HCT116 (cell line): ENCODE data around the gene C1R. TPM values are rescaled to one million over a fixed set of nuclear protein-coding genes. Genes with fewer than 3 reads are reported as not detected.

Experiments
- ATAC-seq: fragments of 200-7000 bp; cut with Tn5 transposase; 2 replicates; pipeline ENCODE4 v1.9.1; 2020; ENCODE audit warnings: mild to moderate bottlenecking, moderate library complexity
- BruUV-seq: library from RNA; stranded (reverse); fragments of 400-500 nt; replicated peaks from 2 replicates; lab custom pipeline; 2021; lab: Mats Ljungman, UMichigan
- CTCF ChIA-PET: fragments of 300-600 bp; sonication (Branson Sonifier 250); formaldehyde crosslinking; loops from one replicate; lab custom pipeline; 2021; ENCODE audit warnings: antibody characterized with exemption; lab: Charles Lee
- POLR2A ChIA-PET: fragments of 300-600, 350-600 bp; sonication (Branson Sonifier 250); formaldehyde crosslinking; loops from one replicate; lab custom pipeline; 2021; ENCODE audit warnings: antibody characterized with exemption; lab: Charles Lee
- RAD21 ChIA-PET, 2 experiments: fragments of 300-600 bp; sonication (Branson Sonifier 250); formaldehyde crosslinking; loops; one replicate each; lab custom pipeline; 2023; ENCODE audit warnings: low total read pairs in 2 of 2; ENCODE audit not compliant: uncharacterized antibody in 2 of 2, unreplicated experiment in 2 of 2, low non-redundant PET in 1 of 2; lab: Charles Lee
- DNase-seq: peaks from one replicate; pipeline ENCODE4 v3.0.0-alpha.2; 2010; ENCODE audit warnings: low read depth, low spot score
- H2AFZ ChIP-seq: fragments of 200-600 bp; shearing (Covaris generic), sonication (generic); 2 replicates; pipeline ENCODE4 v1.6.1; 2017; ENCODE audit warnings: low read depth, mixed run types, mixed read lengths, antibody characterized with exemption, low read length; ENCODE audit not compliant: poor library complexity, severe bottlenecking
- H3K27ac ChIP-seq: 2 replicates; pipeline ENCODE4 v1.5.1; 2012; ENCODE audit warnings: low read depth, low read length
- H3K27me3 ChIP-seq: fragments of 200-600 bp; sonication (generic); 2 replicates; pipeline ENCODE4 v1.6.1; 2016; ENCODE audit warnings: mixed run types, low read length, mixed read lengths; ENCODE audit not compliant: insufficient read depth
- H3K36me3 ChIP-seq, 2 experiments: fragments of 200-500 bp in 1 of 2; fragments of 200-600 bp in 1 of 2; sonication (Bioruptor generic) in 1 of 2; sonication (generic) in 1 of 2; 2 replicates each; pipeline versions ENCODE4 v1.5.1 to v1.6.1; 2014 to 2016; ENCODE audit warnings: low read length in 2 of 2, inconsistent platforms in 1 of 2, mixed read lengths in 1 of 2, mixed run types in 1 of 2; ENCODE audit not compliant: insufficient read depth in 2 of 2, control insufficient read depth in 1 of 2
- H3K4me1 ChIP-seq, 2 experiments: fragments of 200-600 bp in 1 of 2; sonication (generic) in 1 of 2; 2 replicates each; pipeline versions ENCODE4 v1.5.1 to v1.6.1; 2012 to 2017; ENCODE audit warnings: low read length in 2 of 2, inconsistent platforms in 1 of 2, mild to moderate bottlenecking in 1 of 2, mixed read lengths in 1 of 2, mixed run types in 1 of 2, moderate library complexity in 1 of 2; ENCODE audit not compliant: insufficient read depth in 2 of 2, control insufficient read depth in 1 of 2
- H3K4me2 ChIP-seq: fragments of 200-600 bp; sonication (generic); 2 replicates; pipeline ENCODE4 v1.6.1; 2017; ENCODE audit warnings: mixed run types, low read length, mixed read lengths
- H3K4me3 ChIP-seq, 2 experiments: fragments of 200-600 bp in 1 of 2; sonication (generic) in 1 of 2; replicated peaks in 1 of 2; 2 replicates each; pipeline ENCODE4 v1.5.1; 2011 to 2016; ENCODE audit warnings: low read length in 2 of 2, control low read depth in 1 of 2, low read depth in 1 of 2, mild to moderate bottlenecking in 1 of 2, mixed read lengths in 1 of 2, mixed run types in 1 of 2
- H3K79me2 ChIP-seq: fragments of 200-600 bp; sonication (generic); 2 replicates; pipeline ENCODE4 v1.6.1; 2017; ENCODE audit warnings: mild to moderate bottlenecking, mixed run types, low read length, moderate library complexity, mixed read lengths; ENCODE audit not compliant: insufficient read depth
- H3K9ac ChIP-seq: fragments of 200-600 bp; sonication (generic); 2 replicates; pipeline ENCODE4 v1.6.1; 2016; ENCODE audit warnings: low read length, mixed read lengths
- H3K9me2 ChIP-seq: fragments of 200-600 bp; sonication (generic), shearing (Covaris generic); 2 replicates; pipeline ENCODE4 v1.6.1; 2017; ENCODE audit warnings: mixed run types, mild to moderate bottlenecking, moderate library complexity; ENCODE audit not compliant: insufficient read depth
- H3K9me3 ChIP-seq, 2 experiments: fragments of 200-500 bp in 1 of 2; fragments of 200-600 bp in 1 of 2; sonication (Bioruptor generic) in 1 of 2; sonication (generic) in 1 of 2; 2 replicates each; pipeline ENCODE4 v1.6.1; 2014 to 2017; ENCODE audit warnings: low read length in 2 of 2, mixed read lengths in 2 of 2, inconsistent platforms in 1 of 2, low read depth in 1 of 2, mild to moderate bottlenecking in 1 of 2, mixed run types in 1 of 2, moderate library complexity in 1 of 2; ENCODE audit not compliant: control insufficient read depth in 1 of 2, insufficient read depth in 1 of 2
- H4K20me1 ChIP-seq: fragments of 200-600 bp; sonication (generic), shearing (Covaris generic); 2 replicates; pipeline ENCODE4 v1.6.1; 2017; ENCODE audit warnings: mixed run types, mild to moderate bottlenecking, moderate library complexity; ENCODE audit not compliant: insufficient read depth
- CBX3 ChIP-seq: IDR thresholded peaks from 2 replicates; pipeline ENCODE4 v1.6.1; 2012; ENCODE audit warnings: low read depth
- CTCF ChIP-seq, 3 experiments: fragments of 200-600 bp in 1 of 3; sonication (generic) in 1 of 3; IDR thresholded peaks in 2 of 3; conservative IDR thresholded peaks in 1 of 3; 2 replicates each; pipeline ENCODE4 v1.5.1; 2012 to 2017; ENCODE audit warnings: low read depth in 2 of 3, low read length in 2 of 3, antibody characterized with exemption in 1 of 3, borderline replicate concordance in 1 of 3, control low read depth in 1 of 3, mild to moderate bottlenecking in 1 of 3, mixed read lengths in 1 of 3, mixed run types in 1 of 3, moderate library complexity in 1 of 3; ENCODE audit not compliant: insufficient read depth in 1 of 3
- ELF1 ChIP-seq: IDR thresholded peaks from 2 replicates; pipeline ENCODE4 v1.6.1; 2012; ENCODE audit warnings: low read depth, borderline replicate concordance
- EZH2 ChIP-seq: fragments of 200-600 bp; sonication (generic); IDR thresholded peaks from 2 replicates; pipeline ENCODE4 v1.6.1; 2017; ENCODE audit warnings: antibody characterized with exemption, mixed run types
- EZH2phosphoT487 ChIP-seq: fragments of 200-600 bp; IDR thresholded peaks from 2 replicates; pipeline ENCODE4 v1.6.1; 2018; ENCODE audit warnings: antibody characterized with exemption, borderline replicate concordance
- FOSL1 ChIP-seq: IDR thresholded peaks from 2 replicates; pipeline ENCODE4 v1.6.1; 2012; ENCODE audit warnings: low read depth
- POLR2A ChIP-seq: IDR thresholded peaks from 2 replicates; pipeline ENCODE4 v1.7.0; 2011; ENCODE audit warnings: borderline replicate concordance; ENCODE audit not compliant: insufficient read depth, insufficient read length; ENCODE audit errors: extremely low read depth
- REST ChIP-seq: IDR thresholded peaks from 2 replicates; pipeline ENCODE4 v1.6.1; 2012; ENCODE audit warnings: low read depth
- SP1 ChIP-seq: IDR thresholded peaks from 2 replicates; pipeline ENCODE4 v1.6.1; 2012; ENCODE audit warnings: low read depth
- TCF7L2 ChIP-seq: IDR thresholded peaks from 2 replicates; pipeline ENCODE4 v1.7.0; 2011; ENCODE audit warnings: borderline replicate concordance, inconsistent platforms; ENCODE audit not compliant: insufficient read depth, insufficient read length; ENCODE audit errors: extremely low read depth
- ZFX ChIP-seq: fragments of 450-650 bp; IDR thresholded peaks from 2 replicates; pipeline ENCODE4 v1.6.1; 2017
- ZNF274 ChIP-seq: fragments of 200-500 bp; sonication (Bioruptor generic); IDR thresholded peaks from 2 replicates; pipeline ENCODE4 v1.6.1; 2014; ENCODE audit warnings: mild to moderate bottlenecking, low read depth, low read length, inconsistent platforms
- intact Hi-C: fragments of 100-400 bp; cut with micrococcal nuclease; formaldehyde crosslinking; loops from 2 replicates; pipeline ENCODE4 v1.10.0; 2022
- total RNA-seq: library from RNA; stranded (reverse); gene quantifications from one replicate; pipeline ENCODE4 v1.2.1, GENCODE V29; 2021; ENCODE audit not compliant: unreplicated experiment

Gene C1R
- total RNA-seq, 1 experiment from 2014 or later, result 4.3 TPM

- no peaks in the 10 kb centered on the region for H3K79me2 ChIP-seq
- no peak for ATAC-seq
- TF ChIP-seq CTCF (IDR thresholded peaks at IDR 0.05 in 2 of 3, conservative IDR thresholded peaks at IDR 0.05 in 1 of 3; ENCODE audit: borderline replicate concordance in 1 of 3, insufficient read depth in 1 of 3, low read depth in 2 of 3, low read length in 2 of 3) (no peak), POLR2A (no peak), REST (no peak), ZNF274 (no peak), EZH2phosphoT487 (no peak), EZH2 (no peak), CBX3 (no peak), ELF1 (no peak), SP1 (no peak), ZFX (no peak), FOSL1 (no peak), TCF7L2 (no peak)
- TF ChIP-seq, all 23 proteins: peak for 0
- POLR2A ChIA-PET, result no interaction called here
- DNase-seq, result no peak
- no peaks in the 10 kb centered on the region for H3K9me3 ChIP-seq
- H3K4me2 ChIP-seq, result no peak overlapping the region
- H3K9me2 ChIP-seq, result no peaks in the 10 kb centered on the region
- H3K36me3 ChIP-seq, result no peaks in the 10 kb centered on the region
- intact Hi-C loops, result no loop called here
- CTCF ChIA-PET, result no interaction called here
- no peaks in the 10 kb centered on the region for H3K4me1 ChIP-seq
- H3K27me3 ChIP-seq, result no peaks in the 10 kb centered on the region
- H3K27ac ChIP-seq, result no peak overlapping the region
- no peaks in the 10 kb centered on the region for H4K20me1 ChIP-seq
- RAD21 ChIA-PET, result no interaction called here
- no TSS peak for BruUV-seq
- no peak overlapping the region for H3K9ac ChIP-seq
- H2AFZ ChIP-seq, result no peak overlapping the region
- H3K4me3 ChIP-seq, result no peak overlapping the region
These were observed 25.6 kb downstream of the C1R start for GRCh38 chr12:7066596-7066995.
